Loucy (cell line): ENCODE data around the gene RNF41.
A peak's percentile ranks its signal among the peaks of the same experiment; 100 is the strongest.

Experiments used
- H2AFZ ChIP-seq: fragments of 200-600 bp; sonication (generic); 2 replicates; pipeline ENCODE4 v1.6.0; 2016; ENCODE audit warnings: antibody characterized with exemption, mild to moderate bottlenecking, low read length, moderate library complexity
- H3F3A ChIP-seq: fragments of 200-600 bp; 2 replicates; pipeline ENCODE4 v1.6.0; 2016; ENCODE audit warnings: antibody characterized with exemption, low read depth, mild to moderate bottlenecking
- H3K27me3 ChIP-seq: fragments of 200-600 bp; sonication (generic); 2 replicates; pipeline ENCODE4 v1.6.1; 2014; ENCODE audit warnings: low read length, mild to moderate bottlenecking; ENCODE audit not compliant: insufficient read depth, poor library complexity, severe bottlenecking
- H3K36me3 ChIP-seq: fragments of 200-600 bp; sonication (generic); 2 replicates; pipeline ENCODE4 v1.6.1; 2016; ENCODE audit warnings: low read length; ENCODE audit not compliant: insufficient read depth
- H3K4me1 ChIP-seq: fragments of 200-600 bp; sonication (generic); 2 replicates; pipeline ENCODE4 v1.5.1; 2014; ENCODE audit warnings: low read length, mild to moderate bottlenecking; ENCODE audit not compliant: insufficient read depth, poor library complexity, severe bottlenecking
- H3K4me2 ChIP-seq: fragments of 200-600 bp; sonication (generic); 2 replicates; pipeline ENCODE4 v1.6.0; 2014; ENCODE audit warnings: antibody characterized with exemption, low read length, low read depth, mild to moderate bottlenecking; ENCODE audit not compliant: poor library complexity, severe bottlenecking
- H3K4me3 ChIP-seq: fragments of 200-600 bp; sonication (generic); 2 replicates; pipeline ENCODE4 v1.5.1; 2014; ENCODE audit warnings: low read length, mild to moderate bottlenecking, mixed read lengths; ENCODE audit not compliant: poor library complexity, severe bottlenecking
- H3K79me2 ChIP-seq: fragments of 200-600 bp; sonication (generic); 2 replicates; pipeline ENCODE4 v1.6.1; 2014; ENCODE audit warnings: low read length; ENCODE audit not compliant: insufficient read depth
- H3K9ac ChIP-seq: fragments of 200-600 bp; sonication (generic); 2 replicates; pipeline ENCODE4 v1.6.0; 2014; ENCODE audit warnings: mild to moderate bottlenecking, low read depth, low read length, moderate library complexity; ENCODE audit not compliant: poor library complexity, severe bottlenecking
- H3K9me2 ChIP-seq: fragments of 200-600 bp; sonication (generic); replicated peaks from 2 replicates; pipeline ENCODE4 v1.6.1; 2016; ENCODE audit warnings: low read depth, low read length, mixed read lengths
- H3K9me3 ChIP-seq: fragments of 200-600 bp; sonication (generic); 2 replicates; pipeline ENCODE4 v1.6.1; 2014; ENCODE audit warnings: mild to moderate bottlenecking, antibody characterized with exemption, low read length, low read depth; ENCODE audit not compliant: insufficient read depth
- H4K20me1 ChIP-seq: fragments of 200-600 bp; sonication (generic); 2 replicates; pipeline ENCODE4 v1.6.0; 2014; ENCODE audit warnings: antibody characterized with exemption, low read length, mild to moderate bottlenecking; ENCODE audit not compliant: insufficient read depth, poor library complexity, severe bottlenecking
- EZH2phosphoT487 ChIP-seq: fragments of 200-600 bp; IDR thresholded peaks from 2 replicates; pipeline ENCODE4 v1.6.1; 2018; ENCODE audit warnings: antibody characterized with exemption, mild to moderate bottlenecking, moderate library complexity, borderline replicate concordance
- TF ChIP-seq, protein P1 (sequence below): fragments of 200-600 bp; sonication (generic); conservative IDR thresholded peaks from 2 replicates; pipeline ENCODE4 v1.5.1; 2014; ENCODE audit warnings: mild to moderate bottlenecking, antibody characterized with exemption, low read length

Gene RNF41

DNA sequence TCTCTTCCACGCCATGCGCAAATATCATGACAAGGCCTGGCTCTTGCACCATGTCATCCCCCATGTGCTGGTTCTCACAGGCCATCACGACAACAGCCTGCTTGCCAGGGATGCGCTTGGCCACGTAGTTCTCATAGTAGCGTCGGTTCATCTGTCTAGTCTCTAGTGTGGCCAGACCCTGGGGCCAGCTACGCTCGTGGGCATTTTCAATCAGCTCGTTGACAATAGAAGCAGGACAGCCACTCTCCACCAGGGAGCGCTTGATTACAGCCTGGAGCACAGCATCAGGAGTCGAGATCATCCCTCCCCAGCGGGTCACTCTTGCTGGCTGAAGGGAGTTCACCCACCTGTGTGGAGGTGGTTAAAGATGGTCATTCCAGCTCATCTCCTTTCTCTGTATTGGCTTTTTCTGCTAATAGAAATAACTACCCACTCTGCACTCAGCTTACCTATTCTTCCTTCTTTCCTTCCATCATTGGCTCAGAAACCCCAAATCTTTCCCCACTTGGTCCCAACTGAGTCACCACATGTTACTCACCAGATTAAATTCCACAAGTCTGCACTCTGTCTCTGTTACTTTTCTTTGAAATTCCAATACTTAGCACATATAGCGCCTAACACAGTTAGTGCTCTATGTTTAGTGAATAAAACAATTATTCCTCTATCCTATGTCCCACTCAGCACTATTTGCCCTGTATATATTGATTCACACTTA is 15.1 kb downstream of the RNF41 start:
- TF ChIP-seq, protein P1, sequence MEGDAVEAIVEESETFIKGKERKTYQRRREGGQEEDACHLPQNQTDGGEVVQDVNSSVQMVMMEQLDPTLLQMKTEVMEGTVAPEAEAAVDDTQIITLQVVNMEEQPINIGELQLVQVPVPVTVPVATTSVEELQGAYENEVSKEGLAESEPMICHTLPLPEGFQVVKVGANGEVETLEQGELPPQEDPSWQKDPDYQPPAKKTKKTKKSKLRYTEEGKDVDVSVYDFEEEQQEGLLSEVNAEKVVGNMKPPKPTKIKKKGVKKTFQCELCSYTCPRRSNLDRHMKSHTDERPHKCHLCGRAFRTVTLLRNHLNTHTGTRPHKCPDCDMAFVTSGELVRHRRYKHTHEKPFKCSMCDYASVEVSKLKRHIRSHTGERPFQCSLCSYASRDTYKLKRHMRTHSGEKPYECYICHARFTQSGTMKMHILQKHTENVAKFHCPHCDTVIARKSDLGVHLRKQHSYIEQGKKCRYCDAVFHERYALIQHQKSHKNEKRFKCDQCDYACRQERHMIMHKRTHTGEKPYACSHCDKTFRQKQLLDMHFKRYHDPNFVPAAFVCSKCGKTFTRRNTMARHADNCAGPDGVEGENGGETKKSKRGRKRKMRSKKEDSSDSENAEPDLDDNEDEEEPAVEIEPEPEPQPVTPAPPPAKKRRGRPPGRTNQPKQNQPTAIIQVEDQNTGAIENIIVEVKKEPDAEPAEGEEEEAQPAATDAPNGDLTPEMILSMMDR: peak; percentile 69
- no peak for TF ChIP-seq EZH2phosphoT487
- peaks cover 39% of the 10 kb centered on the region; the same call in 1 of the 2 replicates for H3K36me3 ChIP-seq
- H3K9ac ChIP-seq: no peak overlapping the region
- no peaks in the 10 kb centered on the region for H3K4me1 ChIP-seq
- H3K4me2 ChIP-seq: no peak overlapping the region
- H3K4me3 ChIP-seq: no peak overlapping the region
- H3F3A ChIP-seq: no peaks in the 10 kb centered on the region
- H2AFZ ChIP-seq: no peak overlapping the region
- H4K20me1 ChIP-seq: no peaks in the 10 kb centered on the region
- no peaks in the 10 kb centered on the region for H3K9me3 ChIP-seq
- no peaks in the 10 kb centered on the region for H3K27me3 ChIP-seq
- H3K79me2 ChIP-seq: no peaks in the 10 kb centered on the region
- no peaks in the 10 kb centered on the region for H3K9me2 ChIP-seq

DNA sequence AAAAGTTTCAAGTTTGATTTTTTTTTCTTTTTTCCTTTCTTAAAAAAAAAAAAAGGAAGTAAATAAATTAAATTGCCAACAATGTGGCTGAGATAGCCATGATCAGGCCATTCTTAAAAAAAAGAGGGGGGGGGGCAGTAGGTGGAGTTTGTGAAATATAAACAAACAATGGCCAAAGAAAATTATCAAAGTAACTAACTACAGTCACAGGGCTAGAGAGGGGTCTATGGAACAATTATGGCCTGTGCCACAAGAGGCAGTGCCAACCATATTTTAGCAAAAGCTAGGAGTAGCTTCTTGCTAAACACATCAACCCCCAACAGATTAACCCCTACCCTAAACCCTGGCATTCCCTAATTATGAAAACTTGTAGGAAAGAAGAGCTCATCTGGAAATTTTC is 16.3 kb downstream of the RNF41 start:
- Histone ChIP-seq H3F3A (no peaks in the 10 kb centered on the region), H3K27me3 (no peaks in the 10 kb centered on the region), H3K4me1 (no peaks in the 10 kb centered on the region), H3K9me3 (no peaks in the 10 kb centered on the region), H3K79me2 (no peaks in the 10 kb centered on the region), H3K9me2 (no peaks in the 10 kb centered on the region), H4K20me1 (no peaks in the 10 kb centered on the region), H3K36me3 (peaks cover 37% of the 10 kb centered on the region; the same call in 1 of the 2 replicates), H3K4me2 (no peak overlapping the region), H2AFZ (no peak overlapping the region), H3K4me3 (no peak overlapping the region), H3K9ac (no peak overlapping the region)
- TF ChIP-seq EZH2phosphoT487: no peak
- TF ChIP-seq, protein P1: peak; percentile 47

DNA sequence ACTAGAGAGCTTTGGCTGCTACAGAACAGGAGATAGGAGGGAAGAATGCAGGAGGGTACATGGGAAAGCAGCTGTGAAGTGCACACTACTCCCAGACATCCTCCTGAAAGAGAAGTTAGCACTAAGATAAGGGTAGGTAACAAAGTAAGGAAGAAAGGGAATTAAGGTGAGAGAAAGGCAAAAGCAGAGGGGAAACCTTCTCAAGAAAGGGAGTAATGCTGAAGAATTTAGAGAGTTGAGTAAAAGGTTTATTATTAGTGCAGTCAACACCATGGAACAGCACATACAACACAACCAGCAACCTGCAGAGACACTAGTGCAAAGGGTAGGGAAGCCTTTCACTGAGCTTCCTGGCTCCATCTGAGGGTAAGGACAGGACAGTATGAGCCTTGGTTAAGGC is 17.4 kb downstream of the RNF41 start:
- Histone ChIP-seq H3K4me3 (no peak overlapping the region), H3K36me3 (peaks cover 28% of the 10 kb centered on the region; the same call in 1 of the 2 replicates), H3K27me3 (no peaks in the 10 kb centered on the region), H3K79me2 (no peaks in the 10 kb centered on the region), H3K9me3 (no peaks in the 10 kb centered on the region), H2AFZ (no peak overlapping the region), H3F3A (no peaks in the 10 kb centered on the region), H3K9ac (no peak overlapping the region), H3K9me2 (no peaks in the 10 kb centered on the region), H3K4me2 (no peak overlapping the region), H3K4me1 (no peaks in the 10 kb centered on the region), H4K20me1 (no peaks in the 10 kb centered on the region)
- no peak for TF ChIP-seq EZH2phosphoT487
- TF ChIP-seq, protein P1: no peak
